HepG2 (cell line): ENCODE data around the gene TNFRSF18. TPM values are rescaled to one million over a fixed set of nuclear protein-coding genes. Genes with fewer than 3 reads are reported as not detected.

Experiments
- ATAC-seq: fragments of 200-7000 bp; cut with Tn5 transposase; 3 replicates; pipeline ENCODE4 v1.9.1; 2020; ENCODE audit warnings: mild to moderate bottlenecking, moderate library complexity
- BruUV-seq: library from RNA; stranded (reverse); fragments of 400-500 nt; replicated peaks from 2 replicates; lab custom pipeline; 2021; lab: Mats Ljungman, UMichigan
- CTCF ChIA-PET: fragments of 300-600 bp; formaldehyde crosslinking; extraction: SDS; loops from one replicate; lab custom pipeline; 2021; ENCODE audit warnings: low total read pairs, inconsistent platforms, low intra/inter-chr PET ratio; lab: Yijun Ruan, JAX
- POLR2A ChIA-PET: fragments of 350-600 bp; sonication (Branson Sonifier 250); formaldehyde crosslinking; loops from one replicate; lab custom pipeline; 2020; ENCODE audit warnings: antibody characterized with exemption, inconsistent platforms; lab: Yijun Ruan, JAX
- DNase-seq: peaks from one replicate; pipeline ENCODE4 v3.0.0-alpha.2; 2015; ENCODE audit warnings: low spot score
- FAIRE-seq: peaks from 3 replicates; lab custom pipeline; 2011; peaks lifted over from hg19 to GRCh38; lab: Jason Lieb, UNC
- H2AFZ ChIP-seq: one replicate; pipeline ENCODE4 v1.6.1; 2011; ENCODE audit warnings: low read length, inconsistent platforms
- H3K27ac ChIP-seq: fragments of 300-600 bp; 3 replicates; pipeline ENCODE4 v1.8.0; 2011; ENCODE audit warnings: mixed run types, mild to moderate bottlenecking, mixed read lengths, low read length, inconsistent platforms; ENCODE audit not compliant: insufficient read depth; ENCODE audit errors: extremely low read length
- H3K27me3 ChIP-seq, 2 experiments: fragments of 200-600 bp in 1 of 2; 2 replicates in 1 of 2; 3 replicates in 1 of 2; pipeline versions ENCODE4 v1.6.0 to v1.8.0; 2011; ENCODE audit warnings: low read length in 2 of 2, mild to moderate bottlenecking in 2 of 2, moderate library complexity in 2 of 2, inconsistent platforms in 1 of 2; ENCODE audit not compliant: insufficient read depth in 2 of 2, control insufficient read depth in 1 of 2
- H3K36me3 ChIP-seq, 2 experiments: fragments of 200-600 bp in 1 of 2; replicated peaks in 1 of 2; 2 replicates in 1 of 2; 3 replicates in 1 of 2; pipeline versions ENCODE4 v1.5.1 to v1.8.0; 2011; ENCODE audit warnings: low read length in 2 of 2, inconsistent platforms in 1 of 2; ENCODE audit not compliant: insufficient read depth in 2 of 2, control insufficient read depth in 1 of 2
- H3K4me1 ChIP-seq: 2 replicates; pipeline ENCODE4 v1.5.1; 2012; ENCODE audit warnings: low read length, inconsistent platforms; ENCODE audit not compliant: insufficient read depth
- H3K4me2 ChIP-seq: 2 replicates; pipeline ENCODE4 v1.6.0; 2011; ENCODE audit warnings: low read depth, low read length, inconsistent platforms
- H3K4me3 ChIP-seq, 3 experiments: fragments of 200-600 bp in 1 of 3; sonication (generic), shearing (Covaris generic) in 1 of 3; replicated peaks in 1 of 3; 2 replicates each; pipeline ENCODE4 v1.5.1; 2011 to 2016; ENCODE audit warnings: low read length in 3 of 3, inconsistent platforms in 2 of 3, low read depth in 2 of 3, mild to moderate bottlenecking in 2 of 3, control low read depth in 1 of 3, mixed read lengths in 1 of 3; ENCODE audit not compliant: insufficient read depth in 1 of 3
- H3K79me2 ChIP-seq: one replicate; pipeline ENCODE4 v1.6.1; 2011; ENCODE audit warnings: low read length, inconsistent platforms; ENCODE audit not compliant: insufficient read depth
- H3K9ac ChIP-seq: 2 replicates; pipeline ENCODE4 v1.6.0; 2011; ENCODE audit warnings: mild to moderate bottlenecking, low read depth, low read length, inconsistent platforms; ENCODE audit not compliant: insufficient read depth
- H3K9me3 ChIP-seq: 2 replicates; pipeline ENCODE4 v1.5.1; 2012; ENCODE audit warnings: mild to moderate bottlenecking, low read length
- H4K20me1 ChIP-seq: 2 replicates; pipeline ENCODE4 v1.6.0; 2011; ENCODE audit warnings: inconsistent platforms, mild to moderate bottlenecking, low read length, moderate library complexity; ENCODE audit not compliant: insufficient read depth
- AFF4 ChIP-seq: sonication (generic); formaldehyde crosslinking; IDR thresholded peaks from 2 replicates; pipeline ENCODE4 v1.4.0; 2020; ENCODE audit warnings: missing genetic modification reagents
- ARNT ChIP-seq: fragments of 450-650 bp; IDR thresholded peaks from 2 replicates; pipeline ENCODE4 v1.6.1; 2017
- FOXA3 ChIP-seq: IDR thresholded peaks from 2 replicates; pipeline ENCODE4 v1.6.1; 2016; ENCODE audit warnings: missing genetic modification reagents, missing compliant biosample characterization
- GABPB1 ChIP-seq: IDR thresholded peaks from 2 replicates; pipeline ENCODE4 v1.6.1; 2016; ENCODE audit warnings: mild to moderate bottlenecking, missing genetic modification reagents, moderate library complexity, missing compliant biosample characterization
- GPN1 ChIP-seq: sonication (generic); formaldehyde crosslinking; IDR thresholded peaks from 2 replicates; pipeline ENCODE4 v1.5.1; 2020; ENCODE audit warnings: missing genetic modification reagents, borderline replicate concordance
- JUN ChIP-seq: sonication (generic); formaldehyde crosslinking; IDR thresholded peaks from 2 replicates; pipeline ENCODE4 v1.4.0; 2020; ENCODE audit warnings: mild to moderate bottlenecking, missing genetic modification reagents
- KAT7 ChIP-seq: IDR thresholded peaks from 2 replicates; pipeline ENCODE4 v1.6.1; 2018; ENCODE audit warnings: borderline replicate concordance, missing compliant biosample characterization
- NR2C2 ChIP-seq: sonication (generic); formaldehyde crosslinking; IDR thresholded peaks from 2 replicates; pipeline ENCODE4 v1.4.0; 2020; ENCODE audit warnings: missing genetic modification reagents, mild to moderate bottlenecking, moderate library complexity, borderline replicate concordance
- TSC22D2 ChIP-seq: sonication (generic); formaldehyde crosslinking; IDR thresholded peaks from 2 replicates; pipeline ENCODE4 v1.5.1; 2020; ENCODE audit warnings: missing genetic modification reagents, mild to moderate bottlenecking, borderline replicate concordance
- USF2 ChIP-seq, 2 experiments: sonication (generic) in 1 of 2; formaldehyde crosslinking in 1 of 2; IDR thresholded peaks; 2 replicates each; pipeline versions ENCODE4 v1.5.1 to v1.6.1; 2011 to 2020; ENCODE audit warnings: borderline replicate concordance in 1 of 2, low read depth in 1 of 2, low read length in 1 of 2, mild to moderate bottlenecking in 1 of 2, missing genetic modification reagents in 1 of 2, moderate library complexity in 1 of 2
- ZFP36 ChIP-seq: fragments of 150-350 bp; IDR thresholded peaks from 2 replicates; pipeline ENCODE4 v1.6.1; 2018; ENCODE audit warnings: borderline replicate concordance, low read length, low read depth; ENCODE audit not compliant: partially characterized antibody
- ZFP82 ChIP-seq: sonication (generic); formaldehyde crosslinking; IDR thresholded peaks from 2 replicates; pipeline ENCODE4 v1.5.1; 2020; ENCODE audit warnings: mild to moderate bottlenecking, missing genetic modification reagents, borderline replicate concordance
- ZNF224 ChIP-seq: sonication (generic); formaldehyde crosslinking; IDR thresholded peaks from 2 replicates; pipeline ENCODE4 v1.5.0; 2020; ENCODE audit warnings: mild to moderate bottlenecking, missing genetic modification reagents
- ZNF619 ChIP-seq: sonication (generic); formaldehyde crosslinking; IDR thresholded peaks from 2 replicates; pipeline ENCODE4 v1.4.0; 2020; ENCODE audit warnings: mild to moderate bottlenecking, missing genetic modification reagents
- WGBS: methylation state at CpG from one replicate; pipeline ENCODE4 v1.1.6; 2017; ENCODE audit warnings: low lambda C conversion rate; 5-methylcytosine and 5-hydroxymethylcytosine counted together
- in situ Hi-C: cut with HindIII; loops from 2 replicates; pipeline ENCODE4 v1.10.0; 2017; ENCODE audit warnings: low pct_unique_long_range_greater_than_20kb; ENCODE audit not compliant: extremely low pct_ligation_motif_present
- intact Hi-C: fragments of 100-400 bp; cut with micrococcal nuclease; formaldehyde crosslinking; loops from one replicate; pipeline ENCODE4 v1.10.0; 2022; ENCODE audit not compliant: unreplicated experiment
- polyA plus RNA-seq, 8 experiments: library from polyadenylated mRNA; depleted of rRNA in 3 of 8; stranded (reverse) in 7 of 8; unstranded in 1 of 8; fragments of >200 nt; fragmentation: Illumina TruSeq in 4 of 8; extraction: Trizol in 4 of 8; gene quantifications; 2 replicates each; pipeline versions ENCODE4 v1.2.1 to v1.2.3, GENCODE V29; 2011 to 2016; ENCODE audit warnings: low read depth in 4 of 8, missing spikeins in 1 of 8, mixed read lengths in 1 of 8; ENCODE audit not compliant: insufficient read depth in 1 of 8
- total RNA-seq, 5 experiments: library from RNA; depleted of rRNA; stranded (reverse); fragments of >200 nt; fragmentation: Illumina TruSeq; extraction: Trizol; gene quantifications; 2 replicates each; pipeline ENCODE4 v1.2.3, GENCODE V29; 2016; ENCODE audit warnings: low read depth in 1 of 5

Gene TNFRSF18
- total and polyA plus RNA-seq, 2 of the 13 experiments (the other 11 are each of a cell fraction or from before 2014, with no cell fraction given), result not detected

DNA sequence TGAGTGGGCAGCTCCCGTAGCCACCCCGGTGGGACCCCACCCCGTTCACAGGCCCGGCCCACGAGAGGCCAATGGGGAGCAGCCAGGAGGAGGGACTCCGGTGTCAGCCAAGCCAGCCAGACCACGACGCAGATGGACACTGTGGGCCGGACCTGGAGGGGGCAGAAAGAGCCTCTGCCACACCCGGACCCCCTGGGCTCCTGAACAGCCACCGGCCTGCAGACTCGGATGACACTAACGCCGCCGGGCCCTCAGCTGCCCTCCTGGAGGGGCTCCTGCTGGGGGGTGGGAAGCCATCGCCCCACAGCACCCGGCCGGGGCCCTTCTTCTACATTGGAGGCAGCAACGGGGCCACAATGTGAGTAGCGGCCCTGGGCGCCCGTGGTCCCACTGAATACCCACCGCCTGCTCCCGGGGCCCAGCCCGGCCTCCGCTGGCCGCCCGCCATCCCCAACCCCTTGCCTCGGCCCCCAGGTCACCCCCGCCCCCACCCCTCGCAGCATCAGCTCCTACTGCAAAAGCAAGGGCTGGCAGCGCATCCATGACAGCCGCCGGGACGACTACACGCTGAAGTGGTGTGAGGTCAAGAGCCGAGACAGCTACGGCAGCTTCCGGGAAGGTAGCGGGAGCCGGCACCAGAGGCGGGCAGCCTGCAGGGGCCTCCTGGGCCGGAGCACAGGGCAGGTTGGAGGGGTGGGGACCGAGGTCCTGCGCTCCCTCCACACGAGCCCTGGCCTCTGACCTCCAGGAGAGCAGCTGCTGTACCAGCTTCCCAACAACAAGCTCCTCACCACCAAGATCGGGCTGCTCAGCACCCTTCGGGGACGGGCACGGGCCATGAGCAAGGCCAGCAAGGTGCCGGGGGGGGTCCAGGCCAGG, 26.2 kb downstream of the TNFRSF18 start:
- no peaks in the 10 kb centered on the region for H3K79me2 ChIP-seq
- FAIRE-seq, result no peak
- no peak overlapping the region for H3K9ac ChIP-seq
- intact Hi-C loops, result loop anchor here (10.0 kb wide), 1 partner anchor 55 kb away; the partner anchor contains the start of genes B3GALT6 and SDF4
- WGBS, result no CpG with 5 or more reads among the region's 51 CpGs
- in situ Hi-C loops, result no loop called here
- no TSS peak for BruUV-seq
- H4K20me1 ChIP-seq, result no peaks in the 10 kb centered on the region
- peaks cover 14% of the 10 kb centered on the region for H3K4me1 ChIP-seq
- no peak overlapping the region for H2AFZ ChIP-seq
- peak overlapping the region; percentile 36 for H3K4me2 ChIP-seq
- no peaks in the 10 kb centered on the region for H3K36me3 ChIP-seq
- H3K27me3 ChIP-seq, result peaks cover 24 to 94% of the 10 kb centered on the region in 2 experiments
- H3K27ac ChIP-seq, result no peak overlapping the region
- ChIA-PET CTCF (no interaction called here), POLR2A (interaction anchor here (1.4 kb wide), 1 partner anchor 15 kb away, joined by 6 read pairs; no protein-coding TSS in a partner anchor)
- DNase-seq, result no peak
- peak; percentile 22 for ATAC-seq
- no peaks in the 10 kb centered on the region for H3K9me3 ChIP-seq
- no peak overlapping the region; a peak in 1 of 6 replicates for H3K4me3 ChIP-seq
- TF ChIP-seq ARNT (no peak), ZNF224 (no peak), KAT7 (CRISPR knock-in tag) (no peak), JUN (CRISPR knock-in tag) (no peak), TSC22D2 (no peak), USF2 (IDR thresholded peaks at IDR 0.05; ENCODE audit: low read depth, low read length) (no peak), USF2 (CRISPR knock-in tag; IDR thresholded peaks at IDR 0.05; ENCODE audit: borderline replicate concordance) (no peak), GABPB1 (CRISPR knock-in tag) (peak; percentile 29; the same call in 1 of the 2 replicates), AFF4 (CRISPR knock-in tag) (no peak), ZFP36 (no peak), ZNF619 (CRISPR knock-in tag) (no peak), ZFP82 (CRISPR knock-in tag) (no peak), GPN1 (CRISPR knock-in tag) (no peak), NR2C2 (CRISPR knock-in tag) (0 out of 2 replicates have a peak, but pooled peaks have one; percentile 18), FOXA3 (CRISPR knock-in tag) (no peak)
